ENCODE results near the gene TLNRD1.

DNA sequence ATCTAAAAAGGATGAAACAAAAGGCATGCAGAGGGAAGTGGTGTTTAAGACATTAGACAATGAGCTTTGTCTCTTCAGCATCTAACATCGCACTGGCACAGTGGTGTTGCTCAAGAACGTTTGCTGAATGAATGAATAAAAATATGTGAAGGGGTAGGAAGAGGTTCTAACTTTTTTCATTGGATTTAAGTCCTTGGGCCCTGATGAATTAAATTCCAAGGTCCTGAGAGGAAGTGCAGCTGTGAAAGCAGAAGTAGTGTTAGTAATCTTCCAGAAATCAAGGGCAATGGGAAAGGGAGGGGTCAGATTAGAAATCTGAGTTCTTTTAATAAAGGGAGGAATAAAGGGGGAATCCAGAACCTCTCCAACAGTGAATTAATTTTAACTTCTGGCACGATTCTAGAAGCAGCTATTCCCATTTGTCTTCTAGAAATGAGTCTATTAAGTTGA is 29.6 kb downstream of the TLNRD1 start:
- TF ChIP-seq, protein P1, sequence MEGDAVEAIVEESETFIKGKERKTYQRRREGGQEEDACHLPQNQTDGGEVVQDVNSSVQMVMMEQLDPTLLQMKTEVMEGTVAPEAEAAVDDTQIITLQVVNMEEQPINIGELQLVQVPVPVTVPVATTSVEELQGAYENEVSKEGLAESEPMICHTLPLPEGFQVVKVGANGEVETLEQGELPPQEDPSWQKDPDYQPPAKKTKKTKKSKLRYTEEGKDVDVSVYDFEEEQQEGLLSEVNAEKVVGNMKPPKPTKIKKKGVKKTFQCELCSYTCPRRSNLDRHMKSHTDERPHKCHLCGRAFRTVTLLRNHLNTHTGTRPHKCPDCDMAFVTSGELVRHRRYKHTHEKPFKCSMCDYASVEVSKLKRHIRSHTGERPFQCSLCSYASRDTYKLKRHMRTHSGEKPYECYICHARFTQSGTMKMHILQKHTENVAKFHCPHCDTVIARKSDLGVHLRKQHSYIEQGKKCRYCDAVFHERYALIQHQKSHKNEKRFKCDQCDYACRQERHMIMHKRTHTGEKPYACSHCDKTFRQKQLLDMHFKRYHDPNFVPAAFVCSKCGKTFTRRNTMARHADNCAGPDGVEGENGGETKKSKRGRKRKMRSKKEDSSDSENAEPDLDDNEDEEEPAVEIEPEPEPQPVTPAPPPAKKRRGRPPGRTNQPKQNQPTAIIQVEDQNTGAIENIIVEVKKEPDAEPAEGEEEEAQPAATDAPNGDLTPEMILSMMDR (IDR thresholded peaks at IDR 0.05): no peak
- TF ChIP-seq POLR2A (IDR thresholded peaks at IDR 0.05): no peak
